ENCODE measurements around the gene GCSH.

- TF ChIP-seq CTCF (IDR thresholded peaks at IDR 0.05; ENCODE audit: poor library complexity, severe bottlenecking) (no peak), EP300 (conservative IDR thresholded peaks at IDR 0.05; ENCODE audit: poor library complexity, severe bottlenecking) (no peak), EZH2 (IDR thresholded peaks at IDR 0.05; ENCODE audit: borderline replicate concordance, insufficient read depth, low read length, poor library complexity, severe bottlenecking) (no peak), POLR2AphosphoS5 (IDR thresholded peaks at IDR 0.05) (no peak), RAD21 (conservative IDR thresholded peaks at IDR 0.05) (no peak), REST (IDR thresholded peaks at IDR 0.05; ENCODE audit: borderline replicate concordance) (no peak)
Measured at GRCh38 chr16:81036751-81037350, 59.3 kb downstream of the GCSH start.
